ENCODE measurements around the gene NCOA1. TPM values are rescaled to one million over a fixed set of nuclear protein-coding genes. Genes with fewer than 3 reads are reported as not detected.

NCOA1 gene
- total RNA-seq, 4 donors from 2014 or later: 29.9 to 51.9 (median 40.1) TPM

- DNase-seq: no peak
- Histone ChIP-seq H3K36me3 (peaks cover 0 to 9% of the 10 kb centered on the region in 2 donors), H3K27ac (no peak overlapping the region), H3K4me3 (replicated peaks in 1 of 3) (no peak overlapping the region), H3K4me1 (no peaks in the 10 kb centered on the region), H3K27me3 (no peaks in the 10 kb centered on the region), H3K9me3 (no peaks in the 10 kb centered on the region)
- 89 to 90% methylated on average over 19 to 21 of the region's 21 CpGs for WGBS, 2 donors
- intact Hi-C loops (cut with DNase I): no loop called here
- TF ChIP-seq POLR2A (IDR thresholded peaks at IDR 0.05) (no peak), CTCF (IDR thresholded peaks at IDR 0.05) (no peak)
Observed at GRCh38 chr2:24819442-24820174, 328.6 kb downstream of the NCOA1 start.

- no peak overlapping the region for H3K27ac ChIP-seq
- no peak overlapping the region for H3K4me3 ChIP-seq (replicated peaks in 1 of 3)
- H3K27me3 ChIP-seq: no peaks in the 10 kb centered on the region
- no peak for TF ChIP-seq CTCF (IDR thresholded peaks at IDR 0.05)
- H3K4me1 ChIP-seq: no peaks in the 10 kb centered on the region
- intact Hi-C loops (cut with DNase I): no loop called here
- no peaks in the 10 kb centered on the region for H3K9me3 ChIP-seq
- DNase-seq: no peak
- 85 to 93% methylated on average over 7 of the region's 7 CpGs for WGBS, 2 donors
- peaks cover 0 to 9% of the 10 kb centered on the region in 2 donors for H3K36me3 ChIP-seq
Observed at GRCh38 chr2:24820175-24820513, 329.1 kb downstream of the NCOA1 start.

Small RNA genes lying within 50 kb of the gene (small RNA-seq; reads per million reads assigned to genes)
- gene RNA5SP88 (not detected), gene RNU6-936P (not detected)

Other genes with a start within 250 kb of the NCOA1 start
- gene ITSN2, start 130.7 kb upstream of the NCOA1 start, total RNA-seq: 100 to 1,000 TPM; 107 to 198 (median 116) TPM